Prostate gland (tissue), 2 donors: ENCODE results near the gene NCOA6.

Source experiments
- POLR2A ChIP-seq: fragments of 450-650 bp; IDR thresholded peaks from one replicate; pipeline ENCODE4 v1.6.1; 2016; ENCODE audit warnings: antibody characterized with exemption, mild to moderate bottlenecking
- POLR2AphosphoS5 ChIP-seq: sonication (generic); formaldehyde crosslinking; IDR thresholded peaks from one replicate; pipeline ENCODE4 v1.6.1; 2017; ENCODE audit warnings: antibody characterized with exemption
- TF ChIP-seq, protein P1 (sequence below), 4 experiments: fragments of 200-600 bp in 2 of 4; fragments of 450-650 bp in 2 of 4; sonication (generic) in 2 of 4; IDR thresholded peaks; 1 replicate in 3 of 4; 2 replicates in 1 of 4; pipeline ENCODE4 v1.5.1; 2016 to 2019; ENCODE audit warnings: antibody characterized with exemption in 4 of 4, mild to moderate bottlenecking in 2 of 4, moderate library complexity in 2 of 4

DNA sequence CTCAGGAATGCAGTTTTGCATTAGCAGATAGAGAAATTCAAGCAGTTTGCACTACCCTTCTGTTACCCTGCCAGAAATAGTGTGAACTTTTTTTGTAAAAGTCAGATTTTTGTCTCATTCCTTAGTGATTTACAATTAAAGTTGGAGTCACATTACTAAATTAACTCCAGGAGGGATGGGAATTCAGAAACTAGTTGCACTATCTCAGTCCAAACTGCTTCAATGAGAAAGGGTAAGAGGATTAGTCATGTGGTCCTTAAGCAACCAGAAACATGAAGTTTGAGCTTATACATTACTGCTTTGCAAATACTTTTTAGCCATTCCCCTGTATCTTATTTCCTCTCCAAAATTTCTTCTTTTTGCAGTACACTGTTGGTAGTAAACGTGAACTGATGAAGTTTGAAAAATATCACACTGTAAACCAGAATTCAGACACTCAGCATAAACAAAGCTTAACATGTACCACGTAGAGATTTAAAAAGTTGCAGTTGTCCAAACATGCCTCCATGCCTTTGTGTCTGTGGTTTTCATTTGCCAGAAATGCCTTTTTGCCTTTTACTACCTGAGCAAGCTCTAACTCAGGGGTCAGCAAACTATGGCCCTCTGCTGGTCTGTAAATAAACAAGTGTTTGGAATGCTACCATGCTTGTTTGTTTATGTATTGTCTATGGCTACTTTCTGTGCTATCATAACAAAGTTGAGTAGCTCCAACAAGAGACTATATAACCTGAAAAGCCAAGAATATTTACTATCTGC, 71.6 kb downstream of the NCOA6 start:
- TF ChIP-seq, protein P1, sequence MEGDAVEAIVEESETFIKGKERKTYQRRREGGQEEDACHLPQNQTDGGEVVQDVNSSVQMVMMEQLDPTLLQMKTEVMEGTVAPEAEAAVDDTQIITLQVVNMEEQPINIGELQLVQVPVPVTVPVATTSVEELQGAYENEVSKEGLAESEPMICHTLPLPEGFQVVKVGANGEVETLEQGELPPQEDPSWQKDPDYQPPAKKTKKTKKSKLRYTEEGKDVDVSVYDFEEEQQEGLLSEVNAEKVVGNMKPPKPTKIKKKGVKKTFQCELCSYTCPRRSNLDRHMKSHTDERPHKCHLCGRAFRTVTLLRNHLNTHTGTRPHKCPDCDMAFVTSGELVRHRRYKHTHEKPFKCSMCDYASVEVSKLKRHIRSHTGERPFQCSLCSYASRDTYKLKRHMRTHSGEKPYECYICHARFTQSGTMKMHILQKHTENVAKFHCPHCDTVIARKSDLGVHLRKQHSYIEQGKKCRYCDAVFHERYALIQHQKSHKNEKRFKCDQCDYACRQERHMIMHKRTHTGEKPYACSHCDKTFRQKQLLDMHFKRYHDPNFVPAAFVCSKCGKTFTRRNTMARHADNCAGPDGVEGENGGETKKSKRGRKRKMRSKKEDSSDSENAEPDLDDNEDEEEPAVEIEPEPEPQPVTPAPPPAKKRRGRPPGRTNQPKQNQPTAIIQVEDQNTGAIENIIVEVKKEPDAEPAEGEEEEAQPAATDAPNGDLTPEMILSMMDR (IDR thresholded peaks at IDR 0.05) = no peak
- no peak for TF ChIP-seq POLR2AphosphoS5
- no peak for TF ChIP-seq POLR2A
